HG03342 (cell line): Measurements from ENCODE around the gene ANKRD23.

Source experiments
- ATAC-seq: cut with Tn5 transposase; IDR thresholded peaks from one replicate; pipeline ENCODE4 v1.9.1; 2021; ENCODE audit warnings: mild to moderate bottlenecking, moderate library complexity; ENCODE audit not compliant: unreplicated experiment

The ANKRD23 gene

DNA sequence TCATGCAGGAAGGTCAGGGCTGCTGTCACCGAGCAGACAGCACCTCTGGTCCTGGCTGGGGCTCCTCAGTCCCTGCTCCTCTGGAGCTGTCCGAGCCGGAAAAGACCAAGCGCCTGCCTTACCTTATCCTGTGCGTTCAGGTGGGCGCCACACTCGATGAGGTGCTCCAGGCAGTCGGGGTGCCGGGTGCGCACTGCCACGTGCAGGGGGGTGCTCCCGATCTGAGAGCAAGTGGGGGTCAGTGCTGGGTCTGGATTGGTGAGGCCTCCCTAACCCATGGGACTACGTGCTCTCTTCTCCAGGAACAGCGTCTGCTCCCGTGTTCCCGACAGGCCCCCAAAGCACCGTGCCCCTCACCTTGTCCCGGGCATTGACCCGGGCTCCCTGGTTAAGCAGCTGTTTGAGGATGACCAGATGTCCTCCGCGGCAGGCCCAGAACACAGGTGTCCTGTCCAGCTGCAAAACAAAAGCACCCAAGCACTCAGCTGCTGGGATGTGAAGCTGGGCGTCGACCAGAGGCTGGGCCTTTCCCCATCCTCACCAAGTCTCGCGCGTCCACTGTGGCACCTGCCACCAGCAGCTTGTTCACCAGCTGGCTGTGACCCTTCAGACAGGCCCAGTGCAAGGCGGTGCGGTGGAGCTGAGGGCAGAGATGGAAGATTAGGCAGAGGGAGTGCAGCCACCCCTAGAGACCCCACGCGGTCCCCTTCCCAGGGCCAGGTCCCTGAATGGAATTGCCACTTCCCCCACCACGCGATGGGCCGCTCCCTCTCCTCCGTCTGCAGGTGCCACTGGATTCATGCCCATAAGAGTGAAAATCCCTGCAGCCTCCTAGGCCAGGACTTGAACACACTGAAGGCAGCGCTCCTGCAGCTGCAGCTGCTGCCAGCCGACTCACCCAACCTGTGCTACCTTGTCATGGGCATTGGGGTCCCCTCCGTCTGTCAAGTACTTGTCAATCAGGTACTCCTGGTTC is 3.7 kb downstream of the ANKRD23 start:
- ATAC-seq: no peak

DNA sequence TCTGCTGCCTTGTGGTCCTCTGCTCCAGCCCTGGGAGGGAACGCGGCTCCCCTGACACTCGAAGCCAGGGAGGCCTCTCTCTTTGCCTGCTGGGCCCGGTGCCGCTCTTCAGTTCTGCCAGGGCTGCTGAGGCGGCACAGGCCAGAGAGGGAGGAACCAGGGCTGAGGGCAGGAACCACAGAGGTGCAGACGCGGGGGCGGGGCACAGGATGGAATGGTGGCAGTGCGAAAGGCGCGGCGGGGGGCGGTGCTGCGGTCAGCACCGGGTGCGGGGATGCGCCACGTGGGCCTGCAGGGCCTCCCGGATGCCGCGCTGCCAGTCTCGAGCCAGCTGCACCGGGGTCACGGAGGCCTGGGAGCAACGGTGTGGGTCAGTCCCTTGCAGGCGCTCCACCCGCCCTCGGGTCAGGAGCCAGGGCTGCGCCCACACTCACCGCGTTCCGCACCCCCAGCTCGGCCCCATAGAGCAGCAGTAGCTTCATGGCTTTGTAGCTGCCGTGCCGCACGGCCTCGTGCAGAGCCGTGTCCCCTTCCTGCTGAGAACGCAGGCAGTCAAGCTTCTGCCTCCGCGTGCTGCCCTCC is 4.4 kb downstream of the ANKRD23 start:
- ATAC-seq: peak; percentile 60

GRCh38 chr2:96838345-96839292 is 5.2 kb downstream of the ANKRD23 start:
- peak; percentile 11 for ATAC-seq

DNA sequence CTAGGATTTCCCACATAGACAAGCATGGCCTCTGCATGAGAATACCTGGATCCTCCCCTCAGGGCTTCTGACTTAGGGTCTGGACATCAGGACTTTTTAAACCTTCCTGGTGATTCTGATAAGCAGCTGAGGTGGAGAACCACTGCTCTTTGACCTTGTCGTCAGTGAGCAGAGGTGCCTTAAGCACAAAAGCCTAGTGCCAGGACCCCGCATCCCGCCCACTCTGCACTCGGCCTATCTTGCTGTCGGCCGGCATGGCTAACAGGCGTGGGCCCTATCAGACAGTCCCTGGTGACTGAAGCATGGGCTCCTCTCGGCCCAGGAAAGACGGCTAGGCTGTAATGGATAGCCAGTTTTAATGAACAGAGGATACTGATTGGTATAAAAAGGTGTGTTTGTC is 6.2 kb downstream of the ANKRD23 start:
- ATAC-seq: no peak

GRCh38 chr2:96835830-96836229 is 8.0 kb downstream of the ANKRD23 start:
- ATAC-seq: no peak

- no peak for ATAC-seq
Observed at GRCh38 chr2:96832754-96833507, 10.9 kb downstream of the ANKRD23 start.

GRCh38 chr2:96832408-96832753 is 11.4 kb downstream of the ANKRD23 start:
- ATAC-seq: no peak

DNA sequence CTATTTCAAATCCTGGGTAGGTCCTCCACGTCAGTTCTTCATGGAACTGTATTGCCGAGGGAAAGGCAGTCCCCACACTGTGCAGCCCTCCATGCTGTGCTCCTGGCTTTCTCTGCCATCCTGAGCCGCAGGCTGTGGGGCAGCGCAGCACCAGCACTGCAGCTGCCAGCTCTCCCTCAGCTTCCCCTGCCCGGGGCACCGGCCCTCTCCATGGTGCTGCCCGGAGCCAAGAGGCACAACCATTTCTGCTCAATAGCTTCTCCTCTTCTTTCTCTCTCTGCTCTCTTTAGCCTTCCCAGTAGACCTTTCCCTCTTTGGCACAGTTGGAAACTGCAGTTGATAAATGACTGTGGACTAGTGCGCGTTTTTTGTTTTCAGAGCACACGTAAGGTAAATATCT is 12.1 kb downstream of the ANKRD23 start:
- no peak for ATAC-seq

GRCh38 chr2:96830044-96830562 is 13.7 kb downstream of the ANKRD23 start:
- ATAC-seq: no peak

GRCh38 chr2:96828874-96829273 is 14.9 kb downstream of the ANKRD23 start:
- ATAC-seq: no peak

- ATAC-seq: no peak
Observed at GRCh38 chr2:96828436-96828835, 15.4 kb downstream of the ANKRD23 start.

DNA sequence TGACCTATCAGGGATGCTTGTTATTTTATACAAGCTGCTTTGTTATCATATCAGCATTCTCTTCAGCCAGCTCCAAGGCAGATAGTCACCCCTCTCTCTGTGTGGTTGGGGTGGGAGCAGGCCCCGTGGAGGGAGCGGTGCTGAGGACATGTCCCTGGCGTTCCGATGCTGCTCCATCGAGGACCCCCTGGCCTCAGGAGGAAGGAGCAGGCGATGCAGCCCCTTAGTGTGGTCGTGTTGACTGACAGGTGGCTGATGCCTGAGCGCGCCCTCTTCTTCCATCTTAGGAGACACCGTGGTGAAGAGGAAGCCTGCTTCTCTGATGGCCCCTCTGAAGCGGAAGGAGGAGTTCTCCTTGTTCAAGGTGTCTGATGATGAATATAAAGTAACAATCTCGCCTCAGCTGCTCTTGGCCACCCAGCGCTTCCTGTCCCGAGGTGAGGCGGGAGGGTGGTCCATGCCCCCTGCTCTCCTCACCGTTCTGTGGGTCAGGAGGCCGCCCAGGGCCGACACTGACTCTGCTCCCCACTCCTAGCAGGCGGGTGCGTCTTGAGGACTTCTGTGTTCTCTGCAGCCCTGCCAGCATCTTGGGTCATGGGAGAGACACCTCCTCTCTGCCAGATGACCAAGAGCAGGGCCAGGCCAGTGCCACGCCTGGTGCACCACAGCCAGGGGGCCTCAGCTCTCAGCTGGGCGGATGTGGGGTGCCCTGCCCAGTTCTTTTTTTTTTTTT is 17.1 kb downstream of the ANKRD23 start:
- no peak for ATAC-seq

DNA sequence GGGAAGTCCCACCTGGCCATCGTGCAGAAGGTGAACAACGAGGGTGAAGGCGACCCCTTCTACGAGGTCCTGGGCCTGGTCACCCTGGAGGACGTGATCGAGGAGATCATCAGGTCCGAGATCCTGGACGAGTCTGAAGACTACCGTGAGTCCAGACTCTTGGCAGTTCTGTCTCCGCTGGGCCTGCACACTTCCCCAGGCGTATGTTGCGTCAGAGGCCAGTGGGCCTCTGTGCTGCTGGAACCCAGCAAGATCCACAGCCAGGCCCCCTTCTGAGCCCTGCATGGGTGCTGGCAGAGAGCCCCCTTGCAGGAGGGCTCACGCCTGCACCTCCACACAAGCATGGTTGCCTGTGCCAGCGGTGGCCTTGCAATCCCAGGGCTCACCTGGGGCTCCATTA is 18.8 kb downstream of the ANKRD23 start:
- ATAC-seq: no peak

DNA sequence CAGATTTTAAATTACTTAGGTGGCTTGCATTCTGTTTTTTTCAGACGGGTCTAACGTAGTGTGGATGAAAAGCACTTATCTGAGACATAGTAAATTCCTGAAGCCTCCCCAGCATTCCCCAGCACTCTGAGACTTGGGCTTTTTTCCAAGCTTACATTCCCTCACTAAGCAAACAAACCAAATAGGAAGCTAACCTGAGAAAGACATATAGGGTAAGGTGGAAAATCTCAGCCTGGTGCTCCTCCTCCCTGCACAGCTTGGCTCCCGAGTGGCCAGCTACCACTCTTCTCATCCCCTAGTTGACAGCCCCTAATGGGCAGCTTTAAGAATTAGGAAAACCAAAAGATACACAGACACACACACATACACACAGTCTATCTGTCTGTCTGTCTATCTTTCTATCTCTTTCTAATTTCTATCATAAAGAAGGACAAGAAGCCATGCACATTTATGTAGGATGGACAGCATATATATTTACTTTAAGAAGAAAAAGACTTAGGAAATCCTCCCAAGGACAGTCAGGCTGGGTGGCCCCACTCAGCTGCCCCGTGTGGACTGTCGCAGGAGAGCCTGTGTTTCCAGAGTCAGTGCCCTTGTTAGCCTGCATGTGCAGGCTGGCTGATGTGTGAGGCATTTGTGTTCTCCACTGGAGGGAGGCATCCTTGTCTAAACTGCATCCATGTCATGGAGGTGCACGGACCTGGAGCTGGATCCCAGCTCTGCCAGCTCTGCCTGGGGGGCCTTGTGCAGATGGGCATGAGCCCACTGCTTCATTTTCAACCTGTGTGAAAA is 19.5 kb downstream of the ANKRD23 start:
- ATAC-seq: no peak

GRCh38 chr2:96823198-96823597 is 20.6 kb downstream of the ANKRD23 start:
- no peak for ATAC-seq

GRCh38 chr2:96822786-96823185 is 21.0 kb downstream of the ANKRD23 start:
- no peak for ATAC-seq

GRCh38 chr2:96821113-96821675 is 22.6 kb downstream of the ANKRD23 start:
- no peak for ATAC-seq

GRCh38 chr2:96819876-96820511 is 23.8 kb downstream of the ANKRD23 start:
- no peak for ATAC-seq
